HG03457 (cell line): ENCODE data around the gene CCDC154.
"Not testable (repeated sequence)": the region's sequence is repeated elsewhere in the genome, so short reads cannot be mapped to it uniquely, and the experiment has no call there.

Experiments used
- ATAC-seq: cut with Tn5 transposase; IDR thresholded peaks from one replicate; pipeline ENCODE4 v1.9.1; 2021; ENCODE audit warnings: moderate number of reproducible peaks; ENCODE audit not compliant: unreplicated experiment

The CCDC154 gene

GRCh38 chr16:1443980-1444729 is at the start of gene CCDC154:
Gene CCDC154, minus strand, starts transcription at chr16:1444556. Its CDS starts 234 bp downstream, at chr16:1444322.
- no peak for ATAC-seq

- no peak for ATAC-seq
Observed at GRCh38 chr16:1493746-1494094, 49.4 kb upstream of the CCDC154 start.

GRCh38 chr16:1492923-1493745 is 48.8 kb upstream of the CCDC154 start, which contains the start of gene TELO2:
Gene TELO2, plus strand, starts transcription at chr16:1493360. Its CDS starts 922 bp downstream, at chr16:1494282.
- no peak for ATAC-seq

GRCh38 chr16:1492082-1492922 is 47.9 kb upstream of the CCDC154 start:
- ATAC-seq: no peak

GRCh38 chr16:1491327-1491726 is 47.0 kb upstream of the CCDC154 start:
- ATAC-seq: no peak

GRCh38 chr16:1489077-1489476 is 44.7 kb upstream of the CCDC154 start:
- no peak for ATAC-seq

- no peak for ATAC-seq
Observed at GRCh38 chr16:1488619-1489018, 44.3 kb upstream of the CCDC154 start, which contains the start of gene PTX4. Gene PTX4, minus strand, starts transcription at chr16:1488944. Its CDS starts 35 bp downstream, at chr16:1488909.

GRCh38 chr16:1488054-1488601 is 43.8 kb upstream of the CCDC154 start:
- no peak for ATAC-seq

- ATAC-seq: no peak
Observed at GRCh38 chr16:1487395-1488053, 43.2 kb upstream of the CCDC154 start.

- ATAC-seq: no peak
Observed at GRCh38 chr16:1486551-1487390, 42.4 kb upstream of the CCDC154 start.

GRCh38 chr16:1485847-1486496 is 41.6 kb upstream of the CCDC154 start:
- no peak for ATAC-seq

GRCh38 chr16:1481906-1482835 is 37.8 kb upstream of the CCDC154 start:
- no peak for ATAC-seq

- not testable (repeated sequence) for ATAC-seq
Observed at GRCh38 chr16:1478937-1479336, 34.6 kb upstream of the CCDC154 start.

- no peak for ATAC-seq
Observed at GRCh38 chr16:1477033-1477432, 32.7 kb upstream of the CCDC154 start.

GRCh38 chr16:1475552-1476114 is 31.3 kb upstream of the CCDC154 start:
- no peak for ATAC-seq

GRCh38 chr16:1474796-1475551 is 30.6 kb upstream of the CCDC154 start, which contains the start of gene CLCN7:
Gene CLCN7, minus strand, starts transcription at chr16:1475028. Its CDS starts 54 bp downstream, at chr16:1474974.
- peak; percentile 60 for ATAC-seq
